HepG2 (cell line): ENCODE measurements around the gene C1GALT1.

ENCODE experiments used
- ATF7-NPFF ChIP-seq: sonication (generic); formaldehyde crosslinking; IDR thresholded peaks from 2 replicates; pipeline ENCODE4 v1.8.1; 2023; ENCODE audit warnings: mild to moderate bottlenecking, low read depth, missing genetic modification reagents, moderate library complexity
- CTCF ChIP-seq: sonication (generic); formaldehyde crosslinking; IDR thresholded peaks from 2 replicates; pipeline ENCODE4 v1.5.0; 2020; ENCODE audit warnings: mild to moderate bottlenecking, missing genetic modification reagents, moderate library complexity
- GPBP1L1 ChIP-seq: sonication (generic); formaldehyde crosslinking; IDR thresholded peaks from 2 replicates; pipeline ENCODE4 v1.5.0; 2020; ENCODE audit warnings: mild to moderate bottlenecking, missing genetic modification reagents
- HDAC6 ChIP-seq: fragments of 200-600 bp; sonication (generic); IDR thresholded peaks from 2 replicates; pipeline ENCODE4 v1.7.0; 2017; ENCODE audit warnings: mild to moderate bottlenecking, antibody characterized with exemption, low read length, low read depth
- NFYB ChIP-seq: sonication (generic); formaldehyde crosslinking; IDR thresholded peaks from 2 replicates; pipeline ENCODE4 v1.4.0; 2020; ENCODE audit warnings: missing genetic modification reagents
- POGZ ChIP-seq: sonication (generic); formaldehyde crosslinking; IDR thresholded peaks from 2 replicates; pipeline ENCODE4 v1.4.0; 2020; ENCODE audit warnings: mild to moderate bottlenecking, missing genetic modification reagents
- RAD21 ChIP-seq: fragments of 450-650 bp; formaldehyde crosslinking; IDR thresholded peaks from 2 replicates; pipeline ENCODE4 v1.5.0; 2020; ENCODE audit warnings: mild to moderate bottlenecking
- SMC3 ChIP-seq: IDR thresholded peaks from 2 replicates; pipeline ENCODE4 v1.6.1; 2011; ENCODE audit warnings: low read length, improper control_type of control experiment
- ZNF121 ChIP-seq: sonication (generic); formaldehyde crosslinking; IDR thresholded peaks from 2 replicates; pipeline ENCODE4 v1.5.0; 2020; ENCODE audit warnings: mild to moderate bottlenecking, missing genetic modification reagents
- ZNF20 ChIP-seq: sonication (generic); formaldehyde crosslinking; IDR thresholded peaks from 2 replicates; pipeline ENCODE4 v1.4.0; 2020; ENCODE audit warnings: mild to moderate bottlenecking, moderate library complexity, missing genetic modification reagents
- TF ChIP-seq, protein P1 (sequence below), 2 experiments: sonication (generic) in 1 of 2; formaldehyde crosslinking in 1 of 2; IDR thresholded peaks; 2 replicates each; pipeline versions ENCODE4 v1.5.1 to v1.6.1; 2011 to 2020; ENCODE audit warnings: borderline replicate concordance in 1 of 2, low read depth in 1 of 2, low read length in 1 of 2, mild to moderate bottlenecking in 1 of 2, missing genetic modification reagents in 1 of 2, moderate library complexity in 1 of 2

DNA sequence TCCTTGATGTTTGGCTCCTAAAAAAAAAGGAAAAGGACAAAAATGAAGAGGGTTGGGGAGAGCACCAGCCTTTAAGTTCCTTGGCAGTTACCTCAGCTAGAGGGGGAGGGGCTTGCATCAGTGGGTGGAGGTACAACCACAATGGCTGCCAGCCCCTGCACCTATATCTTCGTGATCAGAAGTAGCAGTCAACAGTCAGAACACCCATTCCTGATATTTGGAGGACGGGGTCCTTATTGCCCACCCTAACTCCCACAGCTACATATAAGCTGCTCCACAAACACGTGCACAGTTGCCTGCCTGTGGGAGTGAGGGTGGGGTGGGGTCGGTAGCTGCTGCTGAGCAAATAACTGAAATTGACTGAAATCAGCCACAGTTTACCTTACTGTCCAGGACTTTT lies 26.2 kb downstream of the C1GALT1 start:
- TF ChIP-seq GPBP1L1 (CRISPR knock-in tag) (no peak), SMC3 (no peak), ZNF20 (no peak), HDAC6 (no peak), ATF7-NPFF (CRISPR knock-in tag) (no peak), ZNF121 (CRISPR knock-in tag) (no peak), CTCF (CRISPR knock-in tag) (no peak), NFYB (no peak), POGZ (no peak), RAD21 (CRISPR knock-in tag) (no peak)
- TF ChIP-seq, protein P1, sequence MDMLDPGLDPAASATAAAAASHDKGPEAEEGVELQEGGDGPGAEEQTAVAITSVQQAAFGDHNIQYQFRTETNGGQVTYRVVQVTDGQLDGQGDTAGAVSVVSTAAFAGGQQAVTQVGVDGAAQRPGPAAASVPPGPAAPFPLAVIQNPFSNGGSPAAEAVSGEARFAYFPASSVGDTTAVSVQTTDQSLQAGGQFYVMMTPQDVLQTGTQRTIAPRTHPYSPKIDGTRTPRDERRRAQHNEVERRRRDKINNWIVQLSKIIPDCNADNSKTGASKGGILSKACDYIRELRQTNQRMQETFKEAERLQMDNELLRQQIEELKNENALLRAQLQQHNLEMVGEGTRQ (IDR thresholded peaks at IDR 0.05; ENCODE audit: low read depth, low read length), result no peak
- TF ChIP-seq, protein P1 (CRISPR knock-in tag; IDR thresholded peaks at IDR 0.05; ENCODE audit: borderline replicate concordance), result no peak
